Fibroblast of skin of scalp (primary cell): ENCODE measurements around the gene CAPN5.
"Not testable (repeated sequence)": the region's sequence is repeated elsewhere in the genome, so short reads cannot be mapped to it uniquely, and the experiment has no call there.

Experiments used
- DNase-seq: peaks from one replicate; pipeline ENCODE4 v3.0.0-alpha.2; 2013

The CAPN5 gene

GRCh38 chr11:77044356-77044755, 22.4 kb upstream of the CAPN5 start:
- no peak for DNase-seq

GRCh38 chr11:77044886-77045285, 21.9 kb upstream of the CAPN5 start:
- no peak for DNase-seq

GRCh38 chr11:77046060-77046501, 20.7 kb upstream of the CAPN5 start:
- no peak for DNase-seq

GRCh38 chr11:77047007-77047927, 19.5 kb upstream of the CAPN5 start:
- DNase-seq = peak; percentile 95

- not testable (repeated sequence) for DNase-seq
These were observed 18.8 kb upstream of the CAPN5 start for GRCh38 chr11:77047928-77048446.

GRCh38 chr11:77049026-77049425, 17.7 kb upstream of the CAPN5 start:
- DNase-seq = no peak

GRCh38 chr11:77051511-77051910, 15.3 kb upstream of the CAPN5 start:
- no peak for DNase-seq

GRCh38 chr11:77052518-77052917, 14.3 kb upstream of the CAPN5 start:
- no peak for DNase-seq

- no peak for DNase-seq
These were observed 13.4 kb upstream of the CAPN5 start for GRCh38 chr11:77053217-77054015.

- no peak for DNase-seq
These were observed 12.7 kb upstream of the CAPN5 start for GRCh38 chr11:77054084-77054483.

GRCh38 chr11:77055101-77055561, 11.6 kb upstream of the CAPN5 start:
- no peak for DNase-seq

- no peak for DNase-seq
These were observed 10.9 kb upstream of the CAPN5 start for GRCh38 chr11:77055913-77056312.

- DNase-seq = no peak
These were observed 9.9 kb upstream of the CAPN5 start for GRCh38 chr11:77056814-77057402.

- no peak for DNase-seq
These were observed 8.8 kb upstream of the CAPN5 start for GRCh38 chr11:77057938-77058474.

- DNase-seq = no peak
These were observed 7.9 kb upstream of the CAPN5 start for GRCh38 chr11:77058900-77059299.

GRCh38 chr11:77059806-77060205, 7.0 kb upstream of the CAPN5 start:
- DNase-seq = no peak

GRCh38 chr11:77060234-77060633, 6.5 kb upstream of the CAPN5 start:
- DNase-seq = no peak

- DNase-seq = not testable (repeated sequence)
These were observed 5.5 kb upstream of the CAPN5 start for GRCh38 chr11:77061258-77061657.

GRCh38 chr11:77062924-77063323, 3.8 kb upstream of the CAPN5 start:
- DNase-seq = no peak

GRCh38 chr11:77063407-77063806, 3.4 kb upstream of the CAPN5 start:
- no peak for DNase-seq

GRCh38 chr11:77063861-77064260, 2.9 kb upstream of the CAPN5 start:
- DNase-seq = no peak

GRCh38 chr11:77064648-77065217, 2.0 kb upstream of the CAPN5 start:
- no peak for DNase-seq
